Activated CD4-positive, alpha-beta T cell treated with anti-CD3 and anti-CD28 coated beads for 36 hours (primary cell): ENCODE measurements around the gene ZCCHC14. TPM values are rescaled to one million over a fixed set of nuclear protein-coding genes. Genes with fewer than 3 reads are reported as not detected.
"Not testable (repeated sequence)": the region's sequence is repeated elsewhere in the genome, so short reads cannot be mapped to it uniquely, and the experiment has no call there.

Experiments used
- ATAC-seq: fragments of 200-7000 bp; cut with Tn5 transposase; one replicate; pipeline ENCODE4 v1.10.0; 2021; ENCODE audit warnings: mild to moderate bottlenecking, moderate library complexity
- CTCF ChIA-PET: fragments of 350-600 bp; sonication (Branson Sonifier 250); formaldehyde crosslinking; loops from one replicate; lab custom pipeline; 2021; ENCODE audit warnings: antibody characterized with exemption; lab: Charles Lee
- POLR2A ChIA-PET: fragments of 350-600 bp; sonication (Branson Sonifier 250); formaldehyde crosslinking; loops from one replicate; lab custom pipeline; 2021; ENCODE audit warnings: antibody characterized with exemption, inconsistent platforms; lab: Charles Lee
- DNase-seq: peaks from one replicate; pipeline ENCODE4 v3.0.0-alpha.2; 2020
- H3K27ac Mint-ChIP-seq: one replicate; pipeline ENCODE4 v1.8.0; 2021; ENCODE audit warnings: mixed read lengths
- H3K27me3 Mint-ChIP-seq: one replicate; pipeline ENCODE4 v1.8.0; 2021; ENCODE audit warnings: mixed read lengths
- H3K36me3 Mint-ChIP-seq: one replicate; pipeline ENCODE4 v1.8.0; 2021; ENCODE audit warnings: low read depth, mixed read lengths
- H3K4me1 Mint-ChIP-seq: one replicate; pipeline ENCODE4 v1.8.0; 2021; ENCODE audit warnings: mixed read lengths
- H3K4me3 Mint-ChIP-seq: one replicate; pipeline ENCODE4 v1.8.0; 2021; ENCODE audit warnings: mild to moderate bottlenecking, moderate library complexity, mixed read lengths
- H3K9me3 Mint-ChIP-seq: one replicate; pipeline ENCODE4 v1.8.0; 2021; ENCODE audit warnings: low read depth, mixed read lengths
- intact Hi-C, 2 experiments: fragments of 100-400 bp; cut with DNase I in 1 of 2; cut with micrococcal nuclease in 1 of 2; formaldehyde crosslinking; loops; one replicate each; pipeline versions ENCODE4 v1.14.2 to v1.15.1; 2022 to 2024; cut with DNase I, micrococcal nuclease
- total RNA-seq, 2 experiments: library from RNA; stranded (reverse); gene quantifications; one replicate each; pipeline ENCODE4 v1.2.3, GENCODE V29; 2021

The ZCCHC14 gene
- total RNA-seq, 2 experiments from 2014 or later, result 10.1 to 12.9 TPM

DNA sequence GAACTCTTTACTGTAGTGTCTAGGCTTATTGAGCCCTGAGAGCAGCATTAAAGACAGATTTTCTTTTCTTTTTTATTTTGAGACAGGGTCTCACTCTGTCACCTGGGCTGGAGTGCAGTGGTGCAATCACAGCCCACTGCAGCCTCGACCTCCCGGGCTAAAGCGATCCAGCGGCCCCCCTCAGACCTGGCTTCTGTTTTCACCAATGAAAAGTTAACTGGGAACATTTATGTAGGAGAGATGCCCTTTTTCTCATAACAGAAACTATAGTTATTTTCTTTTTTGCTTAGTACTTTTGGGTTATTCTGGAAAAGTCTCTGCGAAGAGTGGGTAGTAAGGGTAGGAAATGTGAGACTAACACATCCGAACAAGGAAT, 99.2 kb downstream of the ZCCHC14 start:
- intact Hi-C loops, result loop anchor here (1.0 to 5.0 kb wide), 9 partner anchors 77 to 1309 kb away; partner anchors contain the start of genes C16orf95 (in 1 of the 2), KLHDC4 (in 1 of the 2), ZC3H18 (in 1 of the 2) and ZFPM1 (in 1 of the 2)
- ChIA-PET POLR2A (interaction anchor here (0.7 to 1.0 kb wide), 3 partner anchors 10 to 76 kb away, joined by 3 to 4 read pairs (median 4); partner anchors contain the start of gene C16orf95), CTCF (interaction anchor here (0.7 to 2.8 kb wide), 9 partner anchors 10 to 242 kb away, joined by 3 to 17 read pairs (median 3); partner anchors contain the start of gene FBXO31)
- Mint-ChIP-seq H3K27ac (peak overlapping the region; percentile 81), H3K27me3 (no peaks in the 10 kb centered on the region), H3K9me3 (no peaks in the 10 kb centered on the region), H3K4me3 (peak overlapping the region; percentile 83), H3K4me1 (peaks cover 43% of the 10 kb centered on the region), H3K36me3 (peaks cover 20% of the 10 kb centered on the region)
- ATAC-seq, result no peak
- no peak for DNase-seq

DNA sequence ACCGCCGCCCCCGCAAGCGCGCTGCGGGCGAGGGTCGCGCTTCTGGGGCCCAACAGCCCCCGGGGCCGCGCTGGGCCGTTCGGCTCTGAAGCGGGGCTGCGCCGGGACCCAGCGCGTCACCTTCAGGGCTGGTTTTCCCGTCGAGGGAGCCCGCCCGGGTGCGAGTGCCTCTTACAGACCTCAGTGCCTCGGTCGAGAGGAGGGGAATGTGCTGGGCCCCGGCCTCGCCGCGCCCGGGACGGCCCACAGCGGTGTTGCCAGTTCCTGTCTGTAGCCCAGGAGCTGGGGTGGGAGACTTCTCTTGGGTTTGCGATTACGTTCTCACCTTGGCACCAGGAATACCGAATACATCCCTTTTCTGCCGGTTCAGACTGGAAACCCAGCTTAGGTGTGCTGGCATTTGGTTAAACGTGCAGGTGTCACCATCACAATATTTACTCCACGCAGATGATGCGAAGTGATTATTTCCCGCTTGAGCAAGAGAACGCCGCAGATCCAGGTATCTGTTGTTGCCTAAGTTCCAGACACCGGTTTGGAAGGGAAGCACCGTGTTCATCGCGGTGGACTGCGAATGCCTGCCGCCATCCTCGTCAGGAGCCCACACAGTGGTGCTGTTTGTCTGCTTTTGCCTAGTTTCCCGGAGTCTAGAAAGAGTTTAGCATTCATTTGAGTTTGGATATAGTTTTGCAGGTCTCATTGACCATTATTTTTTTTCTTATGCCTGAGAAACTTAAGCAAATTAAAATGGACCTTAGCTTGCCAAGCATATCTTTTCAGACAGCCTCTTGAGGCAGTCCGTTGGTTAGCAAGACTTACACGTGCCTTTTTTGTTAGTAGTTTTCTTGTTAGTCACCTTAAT, 99.8 kb downstream of the ZCCHC14 start:
- peaks cover 50% of the 10 kb centered on the region for H3K4me1 Mint-ChIP-seq
- no peak for ATAC-seq
- H3K36me3 Mint-ChIP-seq, result peaks cover 20% of the 10 kb centered on the region
- no peaks in the 10 kb centered on the region for H3K9me3 Mint-ChIP-seq
- CTCF ChIA-PET, result interaction anchor here (0.9 to 2.8 kb wide), 6 partner anchors 9 to 238 kb away, joined by 3 to 17 read pairs (median 4); partner anchors contain the start of gene FBXO31
- H3K4me3 Mint-ChIP-seq, result peak overlapping the region; percentile 83
- H3K27ac Mint-ChIP-seq, result peak overlapping the region; percentile 81
- intact Hi-C loops, result loop anchor here (1.0 to 5.0 kb wide), 14 partner anchors 9 to 1309 kb away; partner anchors contain the start of genes C16orf95 (in 2 of the 2), BANP (in 1 of the 2), FBXO31 (in 1 of the 2) and KLHDC4 (in 1 of the 2)
- DNase-seq, result peak; percentile 71
- POLR2A ChIA-PET, result interaction anchor here (0.6 to 1.1 kb wide), 4 partner anchors 9 to 76 kb away, joined by 3 to 4 read pairs (median 3); partner anchors contain the start of gene C16orf95
- H3K27me3 Mint-ChIP-seq, result no peaks in the 10 kb centered on the region

DNA sequence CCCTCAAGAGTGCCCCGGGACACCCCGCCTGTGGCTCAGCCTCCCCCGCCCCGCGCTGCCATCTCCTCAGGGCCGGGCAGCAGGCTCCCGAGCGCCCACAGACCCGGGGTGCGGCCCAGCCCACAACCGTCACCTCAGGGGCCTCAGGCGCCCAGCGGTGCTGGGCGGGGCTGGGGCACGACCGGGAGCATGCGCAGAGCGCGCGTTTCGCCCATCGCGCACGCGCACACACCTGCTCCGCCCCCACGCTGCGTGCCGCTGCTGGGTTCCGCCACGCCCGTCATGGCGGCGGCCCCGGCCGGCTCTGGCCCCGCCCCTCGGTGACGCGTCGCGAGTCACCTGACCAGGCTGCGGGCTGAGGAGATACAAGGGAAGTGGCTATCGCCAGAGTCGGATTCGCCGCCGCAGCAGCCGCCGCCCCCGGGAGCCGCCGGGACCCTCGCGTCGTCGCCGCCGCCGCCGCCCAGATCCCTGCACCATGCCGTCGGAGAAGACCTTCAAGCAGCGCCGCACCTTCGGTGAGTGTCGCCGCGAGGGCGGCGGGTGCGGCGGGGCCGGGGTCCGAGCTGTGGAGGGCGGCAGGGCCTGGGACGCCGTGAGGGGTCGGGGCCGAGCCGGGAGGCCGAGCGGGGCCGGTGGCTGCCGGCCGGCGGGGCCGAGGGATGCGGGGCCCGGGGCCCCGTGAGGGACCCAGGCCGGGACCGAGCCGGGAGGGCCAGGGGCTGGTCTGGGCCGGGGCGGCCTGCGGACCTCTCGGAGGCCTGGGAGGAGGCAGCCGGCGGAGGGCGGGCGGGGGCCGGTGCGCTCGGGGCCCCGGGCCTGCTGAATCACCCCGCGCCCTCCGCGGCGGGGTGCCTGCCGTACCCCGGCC, 100.6 kb downstream of the ZCCHC14 start, which contains the start of gene MAP1LC3B:
TSS of gene MAP1LC3B (plus strand) at position 387 of the 871 bp plus-strand sequence. CDS start at position 479, 92 bp downstream.
- CTCF ChIA-PET, result interaction anchor here (1.0 to 2.5 kb wide), 3 partner anchors 8 to 97 kb away, joined by 3 to 17 read pairs (median 3); partner anchors contain the start of gene FBXO31
- DNase-seq (peak; percentile 98), ATAC-seq (peak; percentile 68)
- Mint-ChIP-seq H3K27ac (peak within 1 kb of the TSS; percentile 97), H3K9me3 (no peaks in the 10 kb centered on the region), H3K4me3 (peak within 1 kb of the TSS; percentile 83), H3K36me3 (peaks cover 16% of the 10 kb centered on the region), H3K4me1 (peaks cover 57% of the 10 kb centered on the region), H3K27me3 (no peaks in the 10 kb centered on the region)
- POLR2A ChIA-PET, result interaction anchor here (1.1 kb wide), 1 partner anchor 17 kb away, joined by 3 read pairs; no protein-coding TSS in a partner anchor
- intact Hi-C loops, result loop anchor here (1.0 to 5.0 kb wide), 14 partner anchors 8 to 1310 kb away; partner anchors contain the start of genes C16orf95 (in 2 of the 2), BANP (in 1 of the 2), FBXO31 (in 1 of the 2) and KLHDC4 (in 1 of the 2)

DNA sequence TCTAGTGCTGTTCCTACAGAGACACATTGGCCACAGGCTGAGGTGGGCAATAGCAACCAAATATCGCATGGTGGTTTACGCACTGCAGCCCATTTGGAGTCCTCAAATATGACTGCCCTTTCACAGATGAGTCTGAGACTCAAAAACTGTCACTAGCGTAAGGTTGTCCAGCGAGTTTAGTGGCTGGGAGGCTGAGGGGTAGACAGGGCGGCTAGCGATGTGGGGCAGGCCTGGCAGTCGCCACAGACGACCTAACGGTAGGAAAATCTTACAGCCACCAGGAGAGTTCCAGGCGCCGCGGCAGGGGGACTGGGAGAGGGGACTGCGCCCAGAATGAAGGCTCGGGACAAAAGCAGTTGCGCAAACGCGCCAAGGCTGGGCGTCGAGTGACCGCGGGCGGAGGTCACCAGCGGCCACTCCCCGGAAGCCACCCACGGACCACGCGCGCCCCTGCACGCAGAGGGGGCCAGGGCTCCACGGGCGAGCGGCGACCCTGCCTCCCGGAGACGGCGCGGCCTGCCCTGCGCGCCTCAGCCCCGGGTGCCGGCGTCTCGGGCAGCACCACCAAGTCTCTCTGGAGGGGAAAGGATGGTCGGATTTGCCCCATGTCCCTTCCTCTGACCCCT, 101.4 kb downstream of the ZCCHC14 start:
- H3K27ac Mint-ChIP-seq, result peak overlapping the region; percentile 97

DNA sequence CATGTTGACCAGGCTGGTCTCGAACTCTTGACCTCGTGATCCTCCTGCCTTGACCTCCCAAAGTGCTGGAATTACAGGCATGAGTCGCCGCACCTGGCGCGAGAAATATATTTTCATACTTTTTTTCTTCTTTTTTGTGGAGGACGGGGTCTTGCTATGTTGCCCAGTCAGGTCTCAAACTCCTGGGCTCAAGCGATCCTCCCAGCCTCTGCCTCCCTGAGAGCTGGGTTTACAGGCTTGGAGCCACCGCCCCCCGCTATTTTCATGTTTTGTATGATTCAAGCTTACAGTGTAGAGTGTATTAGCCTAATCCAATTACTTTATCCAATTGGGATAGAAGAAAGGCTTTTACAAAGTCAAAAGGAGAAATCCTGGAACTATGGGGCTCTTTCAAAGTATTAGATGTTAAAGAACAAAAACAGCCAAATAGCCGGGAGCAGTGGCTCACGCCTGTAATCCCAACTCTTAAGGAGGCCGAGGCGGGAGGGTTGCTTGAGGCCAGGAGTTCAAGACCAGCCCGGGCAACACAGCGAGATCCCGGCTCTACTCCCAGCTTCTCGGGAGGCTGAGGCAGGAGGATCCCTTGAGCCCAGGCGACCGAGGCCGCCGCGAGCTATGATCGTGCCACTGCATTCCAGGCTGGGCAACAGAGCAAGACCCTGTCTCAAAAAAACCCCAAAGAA, 102.0 kb downstream of the ZCCHC14 start:
- Mint-ChIP-seq H3K36me3 (peaks cover 16% of the 10 kb centered on the region), H3K4me3 (peak overlapping the region; percentile 79), H3K4me1 (peaks cover 60% of the 10 kb centered on the region), H3K27ac (peak overlapping the region; percentile 97), H3K9me3 (no peaks in the 10 kb centered on the region), H3K27me3 (no peaks in the 10 kb centered on the region)
- intact Hi-C loops, result loop anchor here (5.0 kb wide), 5 partner anchors 247 to 1312 kb away; partner anchors contain the start of genes KLHDC4 (in 1 of the 2) and ZC3H18 (in 1 of the 2)
- no peak for DNase-seq
- no peak for ATAC-seq
- POLR2A ChIA-PET, result interaction anchor here (0.5 kb wide), 1 partner anchor 60 kb away, joined by 4 read pairs; no protein-coding TSS in a partner anchor
- CTCF ChIA-PET, result interaction anchor here (0.6 to 0.7 kb wide), 2 partner anchors 13 to 113 kb away, joined by 3 read pairs; no protein-coding TSS in a partner anchor

More for the DNA sequence above, 101.4 kb downstream of the ZCCHC14 start:
- Mint-ChIP-seq H3K27me3 (no peaks in the 10 kb centered on the region), H3K9me3 (no peaks in the 10 kb centered on the region), H3K4me1 (peaks cover 57% of the 10 kb centered on the region), H3K36me3 (peaks cover 16% of the 10 kb centered on the region), H3K4me3 (peak overlapping the region; percentile 79)
- POLR2A ChIA-PET, result no interaction called here
- intact Hi-C loops, result loop anchor here (5.0 kb wide), 5 partner anchors 246 to 1311 kb away; partner anchors contain the start of genes KLHDC4 (in 1 of the 2) and ZC3H18 (in 1 of the 2)
- ATAC-seq, result no peak
- CTCF ChIA-PET, result interaction anchor here (0.6 to 0.7 kb wide), 2 partner anchors 14 to 113 kb away, joined by 3 read pairs; no protein-coding TSS in a partner anchor
- no peak for DNase-seq

DNA sequence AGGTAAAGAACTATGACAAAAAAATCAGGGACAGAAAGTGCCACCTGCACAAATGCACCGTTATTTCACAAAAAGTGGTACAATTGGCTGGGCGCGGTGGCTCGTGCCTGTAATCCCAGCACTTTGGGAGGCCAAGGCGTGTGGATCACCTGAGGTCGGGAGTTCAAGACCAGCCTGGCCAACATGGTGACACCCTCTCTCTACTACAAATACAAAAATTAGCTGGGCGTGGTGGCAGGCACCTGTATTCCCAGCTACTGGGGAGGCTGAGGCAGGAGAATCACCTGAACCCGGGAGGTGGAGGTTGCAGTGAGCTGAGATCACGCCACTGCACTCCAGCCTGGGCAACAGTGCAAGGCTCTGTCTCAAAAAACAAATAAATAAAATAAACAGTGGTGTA, 102.9 kb downstream of the ZCCHC14 start:
- peaks cover 59% of the 10 kb centered on the region for H3K4me1 Mint-ChIP-seq
- peak overlapping the region; percentile 80 for H3K27ac Mint-ChIP-seq
- intact Hi-C loops, result loop anchor here (5.0 kb wide), 6 partner anchors 102 to 1312 kb away; partner anchors contain the start of genes KLHDC4 (in 1 of the 2), ZC3H18 (in 1 of the 2) and ZCCHC14 (in 1 of the 2)
- H3K9me3 Mint-ChIP-seq, POLR2A ChIA-PET, H3K27me3 Mint-ChIP-seq, H3K4me3 Mint-ChIP-seq, CTCF ChIA-PET, DNase-seq, ATAC-seq: not testable (repeated sequence)
- peaks cover 14% of the 10 kb centered on the region for H3K36me3 Mint-ChIP-seq

DNA sequence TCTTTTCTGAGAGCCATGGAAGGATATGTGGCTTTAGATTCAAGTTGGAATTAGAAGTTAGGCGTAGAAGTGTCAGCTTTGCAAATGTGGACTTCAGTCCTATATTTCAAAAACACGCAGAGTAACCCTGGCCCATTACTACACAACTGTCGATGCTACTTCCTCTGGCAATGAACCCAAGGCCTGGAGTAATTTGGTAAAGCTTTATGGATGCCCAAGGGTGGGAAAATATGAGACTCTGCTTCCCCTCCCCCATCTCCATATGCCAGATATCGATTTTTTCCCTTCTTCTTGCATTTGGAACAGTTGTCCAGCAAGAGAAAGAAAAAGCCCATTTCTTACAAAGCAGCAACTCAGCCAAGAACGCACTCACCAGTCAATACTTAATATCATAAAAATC, 103.6 kb downstream of the ZCCHC14 start:
- no peaks in the 10 kb centered on the region for H3K9me3 Mint-ChIP-seq
- ChIA-PET CTCF (no interaction called here), POLR2A (interaction anchor here (1.7 kb wide), 1 partner anchor 72 kb away, joined by 6 read pairs; the partner anchor contains the start of gene C16orf95)
- no peak overlapping the region for H3K4me3 Mint-ChIP-seq
- no peak for DNase-seq
- H3K27ac Mint-ChIP-seq, result peak overlapping the region; percentile 80
- no peak for ATAC-seq
- peaks cover 8% of the 10 kb centered on the region for H3K36me3 Mint-ChIP-seq
- H3K27me3 Mint-ChIP-seq, result no peaks in the 10 kb centered on the region
- H3K4me1 Mint-ChIP-seq, result peaks cover 58% of the 10 kb centered on the region
- intact Hi-C loops, result loop anchor here in 1 of 2 experiments (5.0 kb wide), 1 partner anchor 103 kb away; the partner anchor contains the start of gene ZCCHC14

DNA sequence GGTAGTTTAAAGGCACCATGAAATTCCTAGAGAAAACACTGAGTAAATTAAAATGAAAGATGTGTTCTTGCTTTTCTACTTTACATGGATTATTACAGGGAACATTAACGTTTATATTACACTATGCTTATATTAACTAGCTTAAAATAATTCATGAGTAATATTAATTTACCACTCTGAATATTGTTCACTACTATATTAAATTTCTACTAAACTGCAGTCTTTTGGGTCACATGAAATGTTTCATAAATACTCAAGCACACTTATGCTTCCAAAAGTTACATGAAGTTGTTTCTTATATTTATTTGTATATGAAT, 104.0 kb downstream of the ZCCHC14 start:
- peaks cover 55% of the 10 kb centered on the region for H3K4me1 Mint-ChIP-seq
- no peaks in the 10 kb centered on the region for H3K9me3 Mint-ChIP-seq
- peak overlapping the region; percentile 36 for H3K4me3 Mint-ChIP-seq
- CTCF ChIA-PET, result interaction anchor here (1.2 to 1.3 kb wide), 2 partner anchors 24 to 247 kb away, joined by 3 read pairs; no protein-coding TSS in a partner anchor
- intact Hi-C loops, result loop anchor here (1.0 to 5.0 kb wide), 4 partner anchors 71 to 563 kb away; partner anchors contain the start of genes ZCCHC14 (in 2 of the 2), BANP (in 1 of the 2) and C16orf95 (in 1 of the 2)
- H3K27me3 Mint-ChIP-seq, result no peaks in the 10 kb centered on the region
- peak overlapping the region; percentile 95 for H3K27ac Mint-ChIP-seq
- POLR2A ChIA-PET, result interaction anchor here (1.0 to 1.7 kb wide), 3 partner anchors 16 to 563 kb away, joined by 3 to 10 read pairs (median 6); partner anchors contain the start of genes BANP and C16orf95
- no peak for DNase-seq
- ATAC-seq, result no peak
- H3K36me3 Mint-ChIP-seq, result peaks cover 8% of the 10 kb centered on the region
